ENCODE data around the gene ANKRD13A.

ANKRD13A gene

GRCh38 chr12:110029290-110029815 lies 30.1 kb downstream of the ANKRD13A start:
- H3K14ac ChIP-seq (ENCODE audit: low read length in 2 of 2), result no peak overlapping the region
- H4K8ac ChIP-seq (ENCODE audit: low read length), result no peak overlapping the region
- H2AFZ ChIP-seq (ENCODE audit: low read depth, low read length), result no peak overlapping the region

GRCh38 chr12:110033888-110034287 lies 34.7 kb downstream of the ANKRD13A start:
- Histone ChIP-seq H3K4me1 (ENCODE audit: control insufficient read depth, insufficient read depth, low read depth, low read length) (no peaks in the 10 kb centered on the region), H3K23ac (ENCODE audit: low read length in 2 of 2) (no peak overlapping the region), H2BK5ac (ENCODE audit: low read depth, low read length, poor library complexity, severe bottlenecking) (no peak overlapping the region), H4K8ac (ENCODE audit: low read length) (no peak overlapping the region), H2BK15ac (ENCODE audit: low read depth, poor library complexity, severe bottlenecking) (no peak overlapping the region), H2BK12ac (ENCODE audit: low read length in 2 of 2) (no peak overlapping the region), H2AFZ (ENCODE audit: low read depth, low read length) (no peak overlapping the region), H3K18ac (ENCODE audit: low read depth in 1 of 2, low read length in 2 of 2) (no peak overlapping the region), H3K14ac (ENCODE audit: low read length in 2 of 2) (no peak overlapping the region), H3K27me3 (ENCODE audit: control insufficient read depth in 1 of 2, insufficient read depth in 1 of 2, low read length in 2 of 2) (no peaks in the 10 kb centered on the region), H3K4me2 (ENCODE audit: low read length, poor library complexity, severe bottlenecking) (no peak overlapping the region), H2BK120ac (ENCODE audit: low read depth, low read length) (no peak overlapping the region), H3K79me1 (replicated peaks; ENCODE audit: low read length, poor library complexity, severe bottlenecking) (peaks cover 24% of the 10 kb centered on the region), H2AK5ac (ENCODE audit: low read length, severe bottlenecking) (no peak overlapping the region), H3K4me3 (ENCODE audit: insufficient read depth in 1 of 2, low read depth in 1 of 2, low read length in 2 of 2) (no peak overlapping the region), H3K27ac (ENCODE audit: low read length, poor library complexity, severe bottlenecking) (no peak overlapping the region), H3K36me3 (ENCODE audit: control insufficient read depth in 1 of 2, insufficient read depth in 2 of 2, low read depth in 1 of 2, low read length in 2 of 2) (peaks cover 28 to 82% of the 10 kb centered on the region in 2 experiments), H4K91ac (ENCODE audit: low read length) (no peak overlapping the region), H3K9me3 (ENCODE audit: control insufficient read depth, low read length) (no peaks in the 10 kb centered on the region), H3K9ac (ENCODE audit: low read length) (no peak overlapping the region), H3K4ac (ENCODE audit: low read depth in 1 of 2, low read length in 2 of 2) (no peak overlapping the region)
- no peak for DNase-seq
- 97% methylated on average over 2 of the region's 3 CpGs for WGBS

More at GRCh38 chr12:110029290-110029815, 30.1 kb downstream of the ANKRD13A start:
- Histone ChIP-seq H3K4me2 (ENCODE audit: low read length, poor library complexity, severe bottlenecking) (no peak overlapping the region), H3K9ac (ENCODE audit: low read length) (no peak overlapping the region), H4K91ac (ENCODE audit: low read length) (no peak overlapping the region), H3K27me3 (ENCODE audit: control insufficient read depth in 1 of 2, insufficient read depth in 1 of 2, low read length in 2 of 2) (no peaks in the 10 kb centered on the region), H3K4ac (ENCODE audit: low read depth in 1 of 2, low read length in 2 of 2) (no peak overlapping the region), H2BK120ac (ENCODE audit: low read depth, low read length) (no peak overlapping the region), H2BK15ac (ENCODE audit: low read depth, poor library complexity, severe bottlenecking) (no peak overlapping the region), H2BK12ac (ENCODE audit: low read length in 2 of 2) (no peak overlapping the region), H3K4me1 (ENCODE audit: control insufficient read depth, insufficient read depth, low read depth, low read length) (peaks cover 3% of the 10 kb centered on the region), H2AK5ac (ENCODE audit: low read length, severe bottlenecking) (no peak overlapping the region), H3K18ac (ENCODE audit: low read depth in 1 of 2, low read length in 2 of 2) (no peak overlapping the region), H3K4me3 (ENCODE audit: insufficient read depth in 1 of 2, low read depth in 1 of 2, low read length in 2 of 2) (no peak overlapping the region), H3K9me3 (ENCODE audit: control insufficient read depth, low read length) (no peaks in the 10 kb centered on the region), H3K27ac (ENCODE audit: low read length, poor library complexity, severe bottlenecking) (no peak overlapping the region), H3K36me3 (ENCODE audit: control insufficient read depth in 1 of 2, insufficient read depth in 2 of 2, low read depth in 1 of 2, low read length in 2 of 2) (peaks cover 14 to 71% of the 10 kb centered on the region in 2 experiments), H2BK5ac (ENCODE audit: low read depth, low read length, poor library complexity, severe bottlenecking) (no peak overlapping the region), H3K23ac (ENCODE audit: low read length in 2 of 2) (no peak overlapping the region), H3K79me1 (replicated peaks; ENCODE audit: low read length, poor library complexity, severe bottlenecking) (peaks cover 3% of the 10 kb centered on the region)
- WGBS, result no CpG with 5 or more reads among the region's 2 CpGs
- no peak for DNase-seq

- Histone ChIP-seq H3K4ac (ENCODE audit: low read depth in 1 of 2, low read length in 2 of 2) (no peak overlapping the region), H2AFZ (ENCODE audit: low read depth, low read length) (no peak overlapping the region), H3K18ac (ENCODE audit: low read depth in 1 of 2, low read length in 2 of 2) (no peak overlapping the region), H3K9me3 (ENCODE audit: control insufficient read depth, low read length) (no peaks in the 10 kb centered on the region), H2BK12ac (ENCODE audit: low read length in 2 of 2) (no peak overlapping the region), H3K36me3 (ENCODE audit: control insufficient read depth in 1 of 2, insufficient read depth in 2 of 2, low read depth in 1 of 2, low read length in 2 of 2) (peaks cover 25 to 73% of the 10 kb centered on the region in 2 experiments), H2BK5ac (ENCODE audit: low read depth, low read length, poor library complexity, severe bottlenecking) (no peak overlapping the region), H4K91ac (ENCODE audit: low read length) (no peak overlapping the region), H3K14ac (ENCODE audit: low read length in 2 of 2) (no peak overlapping the region), H3K27ac (ENCODE audit: low read length, poor library complexity, severe bottlenecking) (no peak overlapping the region), H3K4me3 (ENCODE audit: insufficient read depth in 1 of 2, low read depth in 1 of 2, low read length in 2 of 2) (no peak overlapping the region), H3K27me3 (ENCODE audit: control insufficient read depth in 1 of 2, insufficient read depth in 1 of 2, low read length in 2 of 2) (no peaks in the 10 kb centered on the region), H2AK5ac (ENCODE audit: low read length, severe bottlenecking) (no peak overlapping the region), H3K4me2 (ENCODE audit: low read length, poor library complexity, severe bottlenecking) (no peak overlapping the region), H4K8ac (ENCODE audit: low read length) (no peak overlapping the region), H3K9ac (ENCODE audit: low read length) (no peak overlapping the region), H2BK120ac (ENCODE audit: low read depth, low read length) (no peak overlapping the region), H3K79me1 (replicated peaks; ENCODE audit: low read length, poor library complexity, severe bottlenecking) (peaks cover 26% of the 10 kb centered on the region), H3K4me1 (ENCODE audit: control insufficient read depth, insufficient read depth, low read depth, low read length) (peaks cover 3% of the 10 kb centered on the region), H3K23ac (ENCODE audit: low read length in 2 of 2) (no peak overlapping the region), H2BK15ac (ENCODE audit: low read depth, poor library complexity, severe bottlenecking) (no peak overlapping the region)
- DNase-seq, result no peak
- WGBS, result 97% methylated on average over 6 of the region's 7 CpGs
Measured at GRCh38 chr12:110035534-110036104, 36.4 kb downstream of the ANKRD13A start.

- H3K9ac ChIP-seq (ENCODE audit: low read length), result no peak overlapping the region
- H2BK120ac ChIP-seq (ENCODE audit: low read depth, low read length), result no peak overlapping the region
- no peak overlapping the region for H4K91ac ChIP-seq (ENCODE audit: low read length)
- no peak overlapping the region for H2AFZ ChIP-seq (ENCODE audit: low read depth, low read length)
- no peak overlapping the region for H3K4ac ChIP-seq (ENCODE audit: low read depth in 1 of 2, low read length in 2 of 2)
- no peak overlapping the region for H3K18ac ChIP-seq (ENCODE audit: low read depth in 1 of 2, low read length in 2 of 2)
- no peaks in the 10 kb centered on the region for H3K27me3 ChIP-seq (ENCODE audit: control insufficient read depth in 1 of 2, insufficient read depth in 1 of 2, low read length in 2 of 2)
- 97% methylated on average over 5 of the region's 5 CpGs for WGBS
- H3K4me3 ChIP-seq (ENCODE audit: insufficient read depth in 1 of 2, low read depth in 1 of 2, low read length in 2 of 2), result no peak overlapping the region
- peak overlapping the region in 1 of 2 experiments; percentile 66 for H3K23ac ChIP-seq (ENCODE audit: low read length in 2 of 2)
- no peak overlapping the region for H3K14ac ChIP-seq (ENCODE audit: low read length in 2 of 2)
- no peak overlapping the region for H2BK5ac ChIP-seq (ENCODE audit: low read depth, low read length, poor library complexity, severe bottlenecking)
- no peak overlapping the region for H2AK5ac ChIP-seq (ENCODE audit: low read length, severe bottlenecking)
- no peaks in the 10 kb centered on the region for H3K9me3 ChIP-seq (ENCODE audit: control insufficient read depth, low read length)
- peaks cover 32% of the 10 kb centered on the region for H3K79me1 ChIP-seq (replicated peaks; ENCODE audit: low read length, poor library complexity, severe bottlenecking)
- peaks cover 30 to 74% of the 10 kb centered on the region in 2 experiments for H3K36me3 ChIP-seq (ENCODE audit: control insufficient read depth in 1 of 2, insufficient read depth in 2 of 2, low read depth in 1 of 2, low read length in 2 of 2)
- no peak for DNase-seq
- peak overlapping the region in 1 of 2 experiments; percentile 45 for H2BK12ac ChIP-seq (ENCODE audit: low read length in 2 of 2)
- no peak overlapping the region for H3K4me2 ChIP-seq (ENCODE audit: low read length, poor library complexity, severe bottlenecking)
- no peak overlapping the region for H4K8ac ChIP-seq (ENCODE audit: low read length)
- H2BK15ac ChIP-seq (ENCODE audit: low read depth, poor library complexity, severe bottlenecking), result no peak overlapping the region
- H3K27ac ChIP-seq (ENCODE audit: low read length, poor library complexity, severe bottlenecking), result no peak overlapping the region
- H3K4me1 ChIP-seq (ENCODE audit: control insufficient read depth, insufficient read depth, low read depth, low read length), result peaks cover 3% of the 10 kb centered on the region
Measured at GRCh38 chr12:110037315-110037714, 38.1 kb downstream of the ANKRD13A start.

Measured in mesenchymal stem cell (in vitro differentiated cells and primary cell).